ENCODE results near the gene KIF26A. TPM values are rescaled to one million over a fixed set of nuclear protein-coding genes. Genes with fewer than 3 reads are reported as not detected.

Gene KIF26A
- total RNA-seq, 1 donor from 2014 or later: 1.4 TPM

DNA sequence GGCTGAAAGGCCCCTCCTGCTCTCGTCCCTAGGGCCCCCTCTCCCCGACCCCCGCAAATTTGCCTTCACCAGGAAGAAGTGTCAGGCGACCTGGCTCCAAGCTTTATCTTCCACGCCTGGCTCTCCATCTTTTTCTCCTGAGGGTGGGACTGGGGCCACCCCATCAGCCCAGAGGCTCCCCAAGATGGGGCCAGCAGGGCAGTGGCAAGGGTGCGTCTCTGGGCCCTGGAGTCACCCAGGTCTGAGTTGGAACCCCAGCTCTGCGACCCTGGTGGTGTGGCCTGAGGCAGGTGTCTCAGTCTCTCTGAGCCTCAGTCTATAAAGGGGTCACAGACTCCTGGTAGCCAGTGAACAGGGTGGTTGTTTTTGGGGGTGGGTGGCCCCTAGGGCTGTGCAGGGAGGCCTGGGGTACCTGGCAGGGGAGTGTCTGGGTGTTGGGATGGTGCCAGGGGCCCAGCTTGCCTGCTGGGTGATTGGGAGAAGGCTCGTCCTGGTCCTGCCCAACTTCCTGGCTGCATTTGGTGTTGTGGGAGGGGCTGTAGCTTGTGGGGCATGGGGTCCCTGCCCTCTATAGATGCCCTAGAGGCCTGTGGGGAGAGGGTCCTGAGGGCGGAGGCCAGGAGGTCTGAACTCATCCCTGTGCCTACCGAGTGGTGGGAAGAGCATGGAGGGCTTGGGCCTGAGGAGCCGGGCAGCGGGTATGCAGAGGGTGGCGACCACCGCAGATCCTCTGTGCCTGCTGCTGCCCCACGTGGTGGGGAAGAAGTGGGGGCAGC, 7.6 kb downstream of the KIF26A start:
- Histone ChIP-seq H4K20me1 (ENCODE audit: insufficient read depth, low read length) (no peaks in the 10 kb centered on the region), H3K4me3 (ENCODE audit: insufficient read depth, low read depth, low read length) (no peak overlapping the region), H3K9ac (ENCODE audit: low read length) (no peak overlapping the region), H3K4me1 (ENCODE audit: insufficient read depth, low read length) (peaks cover 4% of the 10 kb centered on the region), H3K79me2 (ENCODE audit: insufficient read depth, low read length) (no peaks in the 10 kb centered on the region), H3K36me3 (ENCODE audit: insufficient read depth, low read length) (no peaks in the 10 kb centered on the region), H3K27me3 (ENCODE audit: insufficient read depth, low read length) (no peaks in the 10 kb centered on the region), H2AFZ (ENCODE audit: low read depth, low read length) (no peak overlapping the region), H3K9me3 (ENCODE audit: insufficient read depth, low read depth, low read length) (no peaks in the 10 kb centered on the region), H3K4me2 (ENCODE audit: low read length) (no peak overlapping the region), H3K27ac (ENCODE audit: low read depth, low read length) (no peak overlapping the region)
- H3K27ac Mint-ChIP-seq (ENCODE audit: unreplicated experiment): no peak overlapping the region
- no peaks in the 10 kb centered on the region for H3K36me3 Mint-ChIP-seq (ENCODE audit: low read depth, unreplicated experiment)
- peaks cover 24% of the 10 kb centered on the region for H3K27me3 Mint-ChIP-seq (ENCODE audit: low read depth, unreplicated experiment)
- H3K4me1 Mint-ChIP-seq (ENCODE audit: low read depth, unreplicated experiment): peaks cover 2% of the 10 kb centered on the region
- DNase-seq (ENCODE audit: low read depth) (no peak), FAIRE-seq (no peak)
- no peaks in the 10 kb centered on the region for H3K9me3 Mint-ChIP-seq (ENCODE audit: unreplicated experiment)
- TF ChIP-seq, protein P1, sequence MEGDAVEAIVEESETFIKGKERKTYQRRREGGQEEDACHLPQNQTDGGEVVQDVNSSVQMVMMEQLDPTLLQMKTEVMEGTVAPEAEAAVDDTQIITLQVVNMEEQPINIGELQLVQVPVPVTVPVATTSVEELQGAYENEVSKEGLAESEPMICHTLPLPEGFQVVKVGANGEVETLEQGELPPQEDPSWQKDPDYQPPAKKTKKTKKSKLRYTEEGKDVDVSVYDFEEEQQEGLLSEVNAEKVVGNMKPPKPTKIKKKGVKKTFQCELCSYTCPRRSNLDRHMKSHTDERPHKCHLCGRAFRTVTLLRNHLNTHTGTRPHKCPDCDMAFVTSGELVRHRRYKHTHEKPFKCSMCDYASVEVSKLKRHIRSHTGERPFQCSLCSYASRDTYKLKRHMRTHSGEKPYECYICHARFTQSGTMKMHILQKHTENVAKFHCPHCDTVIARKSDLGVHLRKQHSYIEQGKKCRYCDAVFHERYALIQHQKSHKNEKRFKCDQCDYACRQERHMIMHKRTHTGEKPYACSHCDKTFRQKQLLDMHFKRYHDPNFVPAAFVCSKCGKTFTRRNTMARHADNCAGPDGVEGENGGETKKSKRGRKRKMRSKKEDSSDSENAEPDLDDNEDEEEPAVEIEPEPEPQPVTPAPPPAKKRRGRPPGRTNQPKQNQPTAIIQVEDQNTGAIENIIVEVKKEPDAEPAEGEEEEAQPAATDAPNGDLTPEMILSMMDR (IDR thresholded peaks at IDR 0.05; ENCODE audit: insufficient read depth, low read depth, low read length): no peak
- no peak for TF ChIP-seq EZH2 (IDR thresholded peaks at IDR 0.05; ENCODE audit: insufficient read depth, low read length)
- no peak overlapping the region for H3K4me3 Mint-ChIP-seq (ENCODE audit: unreplicated experiment)

DNA sequence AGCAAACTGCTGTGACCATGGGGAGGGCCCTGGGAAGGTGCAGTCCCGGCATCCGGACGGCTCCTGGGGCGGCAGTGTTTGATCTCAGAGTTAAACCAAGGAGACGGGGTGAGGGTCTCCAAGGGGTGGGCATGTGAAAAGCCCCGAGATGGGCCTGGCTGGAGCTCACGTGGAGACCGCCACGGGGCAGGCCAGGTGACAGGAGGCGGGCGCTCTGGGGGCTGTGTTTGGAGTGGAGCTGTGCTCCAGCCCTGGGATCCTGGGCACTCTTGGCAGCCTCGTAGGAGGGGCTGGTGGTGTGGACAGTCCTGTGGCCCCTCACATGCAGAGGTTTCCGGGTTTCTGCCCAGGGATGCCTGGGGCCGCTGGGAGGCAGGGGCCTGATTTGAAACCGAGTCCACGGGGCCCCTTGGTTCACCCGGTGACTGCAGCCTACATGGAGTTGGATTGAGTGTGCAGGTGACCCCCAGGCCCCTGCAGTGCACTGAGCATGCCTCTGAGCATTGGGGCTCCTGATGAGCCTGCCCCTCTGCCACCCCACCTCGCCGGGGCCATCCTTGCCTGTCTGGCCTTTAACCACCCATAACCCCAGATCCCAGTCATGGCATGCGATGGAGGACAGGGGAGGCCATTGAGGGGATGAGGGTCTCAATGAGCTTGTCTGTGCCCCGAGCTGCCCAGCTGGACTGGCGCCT, 8.4 kb downstream of the KIF26A start:
- H3K36me3 Mint-ChIP-seq (ENCODE audit: low read depth, unreplicated experiment): no peaks in the 10 kb centered on the region
- Histone ChIP-seq H3K4me1 (ENCODE audit: insufficient read depth, low read length) (peaks cover 4% of the 10 kb centered on the region), H3K27me3 (ENCODE audit: insufficient read depth, low read length) (no peaks in the 10 kb centered on the region), H3K4me3 (ENCODE audit: insufficient read depth, low read depth, low read length) (no peak overlapping the region), H2AFZ (ENCODE audit: low read depth, low read length) (no peak overlapping the region), H3K79me2 (ENCODE audit: insufficient read depth, low read length) (no peaks in the 10 kb centered on the region), H3K27ac (ENCODE audit: low read depth, low read length) (no peak overlapping the region), H3K36me3 (ENCODE audit: insufficient read depth, low read length) (no peaks in the 10 kb centered on the region), H3K9me3 (ENCODE audit: insufficient read depth, low read depth, low read length) (no peaks in the 10 kb centered on the region), H4K20me1 (ENCODE audit: insufficient read depth, low read length) (no peaks in the 10 kb centered on the region), H3K9ac (ENCODE audit: low read length) (no peak overlapping the region), H3K4me2 (ENCODE audit: low read length) (no peak overlapping the region)
- TF ChIP-seq EZH2 (IDR thresholded peaks at IDR 0.05; ENCODE audit: insufficient read depth, low read length): no peak
- TF ChIP-seq, protein P1 (IDR thresholded peaks at IDR 0.05; ENCODE audit: insufficient read depth, low read depth, low read length): no peak
- no peaks in the 10 kb centered on the region for H3K9me3 Mint-ChIP-seq (ENCODE audit: unreplicated experiment)
- no peak for FAIRE-seq
- DNase-seq (ENCODE audit: low read depth): no peak
- H3K27ac Mint-ChIP-seq (ENCODE audit: unreplicated experiment): no peak overlapping the region
- peaks cover 24% of the 10 kb centered on the region for H3K27me3 Mint-ChIP-seq (ENCODE audit: low read depth, unreplicated experiment)
- H3K4me3 Mint-ChIP-seq (ENCODE audit: unreplicated experiment): no peak overlapping the region
- peaks cover 2% of the 10 kb centered on the region for H3K4me1 Mint-ChIP-seq (ENCODE audit: low read depth, unreplicated experiment)

Measured in astrocyte (in vitro differentiated cells and primary cell).